RWPE2 (cell line): ENCODE measurements around the gene PNPLA2.

ENCODE experiments used
- ATAC-seq: fragments of 200-7000 bp; cut with Tn5 transposase; 3 replicates; pipeline ENCODE4 v1.9.1; 2021; ENCODE audit warnings: low read depth
- DNase-seq: peaks from one replicate; pipeline ENCODE4 v3.0.0-alpha.2; 2020; ENCODE audit warnings: low spot score
- H3K27ac ChIP-seq: fragments of 450-650 bp; 2 replicates; pipeline ENCODE4 v1.5.1; 2017; ENCODE audit warnings: mild to moderate bottlenecking; ENCODE audit not compliant: poor library complexity, severe bottlenecking
- H3K27me3 ChIP-seq: fragments of 250-450 bp; sonication (Bioruptor Pico); 2 replicates; pipeline ENCODE4 v1.5.1; 2021; ENCODE audit warnings: mild to moderate bottlenecking, moderate library complexity; ENCODE audit not compliant: insufficient read depth, poor library complexity, severe bottlenecking
- H3K36me3 ChIP-seq: fragments of 250-450 bp; sonication (Bioruptor Pico); 2 replicates; pipeline ENCODE4 v1.5.1; 2020; ENCODE audit warnings: low read depth, mild to moderate bottlenecking, moderate library complexity
- H3K4me1 ChIP-seq: fragments of 250-450 bp; sonication (Bioruptor Pico); 2 replicates; pipeline ENCODE4 v1.5.1; 2021; ENCODE audit warnings: mild to moderate bottlenecking, moderate library complexity; ENCODE audit not compliant: insufficient read depth, poor library complexity, severe bottlenecking
- H3K4me3 ChIP-seq: fragments of 250-450 bp; sonication (Bioruptor Pico); 2 replicates; pipeline ENCODE4 v1.5.1; 2021; ENCODE audit warnings: mild to moderate bottlenecking, moderate library complexity; ENCODE audit not compliant: severe bottlenecking
- H3K9me3 ChIP-seq: fragments of 250-450 bp; sonication (Bioruptor Pico); 2 replicates; pipeline ENCODE4 v1.5.1; 2021; ENCODE audit warnings: mild to moderate bottlenecking, moderate library complexity; ENCODE audit not compliant: severe bottlenecking
- CTCF ChIP-seq: fragments of 450-650 bp; IDR thresholded peaks from one replicate; pipeline ENCODE4 v1.5.1; 2017; ENCODE audit warnings: mild to moderate bottlenecking, moderate library complexity; ENCODE audit not compliant: poor library complexity, severe bottlenecking

The PNPLA2 gene

GRCh38 chr11:819129-819931 is 616 bp downstream of the PNPLA2 start:
- TF ChIP-seq CTCF = no peak
- peak; percentile 50 for ATAC-seq
- no peaks in the 10 kb centered on the region for H3K9me3 ChIP-seq
- no peaks in the 10 kb centered on the region for H3K27me3 ChIP-seq
- no peaks in the 10 kb centered on the region for H3K36me3 ChIP-seq
- peak overlapping the region; percentile 77 for H3K27ac ChIP-seq
- peak overlapping the region; percentile 80 for H3K4me3 ChIP-seq
- H3K4me1 ChIP-seq = peaks cover 15% of the 10 kb centered on the region
- DNase-seq = no peak

- ATAC-seq (peak; percentile 57), DNase-seq (peak; percentile 93)
- no peaks in the 10 kb centered on the region for H3K36me3 ChIP-seq
- TF ChIP-seq CTCF = no peak
- peak overlapping the region; percentile 80 for H3K4me3 ChIP-seq
- H3K27ac ChIP-seq = peak overlapping the region; percentile 77
- peaks cover 15% of the 10 kb centered on the region for H3K4me1 ChIP-seq
- no peaks in the 10 kb centered on the region for H3K9me3 ChIP-seq
- H3K27me3 ChIP-seq = no peaks in the 10 kb centered on the region
Observed at GRCh38 chr11:819943-820649, 1.4 kb downstream of the PNPLA2 start.

- ATAC-seq (peak; percentile 28; the same call in 2 of the 3 replicates), DNase-seq (no peak)
- Histone ChIP-seq H3K36me3 (no peaks in the 10 kb centered on the region), H3K27ac (peak overlapping the region; percentile 77), H3K9me3 (no peaks in the 10 kb centered on the region), H3K4me1 (peaks cover 15% of the 10 kb centered on the region), H3K4me3 (peak overlapping the region; percentile 80), H3K27me3 (no peaks in the 10 kb centered on the region)
- TF ChIP-seq CTCF = no peak
Observed at GRCh38 chr11:820655-821511, 2.2 kb downstream of the PNPLA2 start.

GRCh38 chr11:821512-822371 is 3.0 kb downstream of the PNPLA2 start:
- peak overlapping the region; percentile 77 for H3K27ac ChIP-seq
- DNase-seq (no peak), ATAC-seq (no peak)
- no peaks in the 10 kb centered on the region for H3K9me3 ChIP-seq
- H3K27me3 ChIP-seq = peaks cover 5% of the 10 kb centered on the region
- no peak overlapping the region for H3K4me3 ChIP-seq
- H3K36me3 ChIP-seq = no peaks in the 10 kb centered on the region
- H3K4me1 ChIP-seq = peaks cover 15% of the 10 kb centered on the region
- no peak for TF ChIP-seq CTCF
